SK-N-SH (cell line): ENCODE measurements around the gene DNAJC16. TPM values are rescaled to one million over a fixed set of nuclear protein-coding genes. Genes with fewer than 3 reads are reported as not detected.

Experiments used
- CTCF ChIA-PET: fragments of 300-600, 350-600 bp; formaldehyde crosslinking; extraction: SDS; loops from one replicate; lab custom pipeline; 2021; lab: Yijun Ruan, JAX
- POLR2A ChIA-PET: fragments of 350-600 bp; sonication (Branson Sonifier 250); formaldehyde crosslinking; extraction: SDS; loops from one replicate; lab custom pipeline; 2020; ENCODE audit warnings: antibody characterized with exemption, inconsistent platforms; lab: Yijun Ruan, JAX
- DNase-seq: peaks from one replicate; pipeline ENCODE4 v3.0.0; 2012
- H2AFZ ChIP-seq: fragments of 200-600 bp; sonication (generic); 2 replicates; pipeline ENCODE4 v1.8.1; 2016; ENCODE audit warnings: antibody characterized with exemption, mild to moderate bottlenecking, low read depth
- H3F3A ChIP-seq: fragments of 200-600 bp; sonication (generic); replicated peaks from 2 replicates; pipeline ENCODE3; 2016; ENCODE audit warnings: antibody characterized with exemption, mild to moderate bottlenecking; ENCODE audit not compliant: insufficient read depth
- H3K27ac ChIP-seq, 2 experiments: fragments of 200-500 bp in 1 of 2; fragments of 200-600 bp in 1 of 2; sonication (Bioruptor generic) in 1 of 2; sonication (generic), shearing (Covaris generic) in 1 of 2; 2 replicates each; pipeline versions ENCODE4 v1.5.1 to v1.6.1; 2014 to 2016; ENCODE audit warnings: low read depth in 2 of 2, inconsistent platforms in 1 of 2, low read length in 1 of 2, mild to moderate bottlenecking in 1 of 2, mixed read lengths in 1 of 2
- H3K27me3 ChIP-seq: fragments of 200-600 bp; sonication (generic), shearing (Covaris generic); 2 replicates; pipeline ENCODE4 v1.6.1; 2016; ENCODE audit warnings: mixed run types; ENCODE audit not compliant: insufficient read depth
- H3K36me3 ChIP-seq, 2 experiments: fragments of 200-500 bp in 1 of 2; fragments of 200-600 bp in 1 of 2; sonication (Bioruptor generic) in 1 of 2; sonication (generic) in 1 of 2; replicated peaks in 1 of 2; 2 replicates each; pipeline versions ENCODE3 to v1.5.1; 2014 to 2016; ENCODE audit warnings: low read length in 1 of 2, mild to moderate bottlenecking in 1 of 2; ENCODE audit not compliant: insufficient read depth in 2 of 2, control insufficient read depth in 1 of 2
- H3K4me1 ChIP-seq, 2 experiments: fragments of 200-500 bp in 1 of 2; fragments of 200-600 bp in 1 of 2; sonication (Bioruptor generic) in 1 of 2; sonication (generic), shearing (Covaris generic) in 1 of 2; 2 replicates each; pipeline versions ENCODE4 v1.5.1 to v1.6.1; 2014 to 2016; ENCODE audit warnings: low read depth in 1 of 2, low read length in 1 of 2, mixed run types in 1 of 2; ENCODE audit not compliant: insufficient read depth in 2 of 2, control insufficient read depth in 1 of 2
- H3K4me2 ChIP-seq: fragments of 200-600 bp; sonication (generic), shearing (Covaris generic); 2 replicates; pipeline ENCODE4 v1.6.1; 2017; ENCODE audit warnings: mixed run types
- H3K4me3 ChIP-seq, 2 experiments: fragments of 200-500 bp in 1 of 2; fragments of 200-600 bp in 1 of 2; sonication (Bioruptor generic) in 1 of 2; sonication (generic), shearing (Covaris generic) in 1 of 2; 2 replicates each; pipeline versions ENCODE4 v1.5.1 to v1.8.1; 2014 to 2016; ENCODE audit warnings: low read depth in 2 of 2, inconsistent platforms in 1 of 2, low read length in 1 of 2, mild to moderate bottlenecking in 1 of 2, mixed read lengths in 1 of 2, moderate library complexity in 1 of 2
- H3K79me2 ChIP-seq: fragments of 200-600 bp; sonication (generic); 2 replicates; pipeline ENCODE4 v1.8.1; 2017; ENCODE audit warnings: mild to moderate bottlenecking; ENCODE audit not compliant: insufficient read depth
- H3K9ac ChIP-seq: fragments of 200-600 bp; sonication (generic); 2 replicates; pipeline ENCODE4 v1.6.1; 2017; ENCODE audit warnings: mixed run types
- H3K9me2 ChIP-seq: fragments of 200-600 bp; sonication (generic); 2 replicates; pipeline ENCODE4 v1.6.1; 2017; ENCODE audit warnings: mixed run types
- H3K9me3 ChIP-seq: fragments of 200-600 bp; sonication (generic); 2 replicates; pipeline ENCODE4 v1.6.1; 2017; ENCODE audit warnings: mixed run types, mild to moderate bottlenecking, moderate library complexity
- H4K20me1 ChIP-seq: fragments of 200-600 bp; sonication (generic); 2 replicates; pipeline ENCODE4 v1.6.1; 2017; ENCODE audit warnings: mild to moderate bottlenecking, mixed run types; ENCODE audit not compliant: insufficient read depth
- CHD2 ChIP-seq: fragments of 150-350 bp; IDR thresholded peaks from 2 replicates; pipeline ENCODE4 v1.6.1; 2018; ENCODE audit warnings: low read length; ENCODE audit not compliant: partially characterized antibody
- ELF1 ChIP-seq: IDR thresholded peaks from 2 replicates; pipeline ENCODE4 v1.4.0; 2012
- EP300 ChIP-seq, 2 experiments: IDR thresholded peaks; 2 replicates each; pipeline versions ENCODE4 v1.4.0 to v1.6.1; 2012; ENCODE audit warnings: borderline replicate concordance in 1 of 2, low read depth in 1 of 2, low read length in 1 of 2
- FOSL2 ChIP-seq: IDR thresholded peaks from 2 replicates; pipeline ENCODE4 v1.4.0; 2012; ENCODE audit warnings: low read depth, mild to moderate bottlenecking, moderate library complexity, borderline replicate concordance
- FOXJ3 ChIP-seq: sonication (generic); formaldehyde crosslinking; IDR thresholded peaks from 2 replicates; pipeline ENCODE4 v1.5.1; 2020; ENCODE audit warnings: mild to moderate bottlenecking, missing genetic modification reagents
- GABPA ChIP-seq: IDR thresholded peaks from 2 replicates; pipeline ENCODE4 v1.4.0; 2012; ENCODE audit warnings: low read depth, mild to moderate bottlenecking
- GATA2 ChIP-seq: sonication (generic); formaldehyde crosslinking; IDR thresholded peaks from 2 replicates; pipeline ENCODE4 v1.5.0; 2020; ENCODE audit warnings: mild to moderate bottlenecking, missing genetic modification reagents
- JUND ChIP-seq: IDR thresholded peaks from 2 replicates; pipeline ENCODE4 v1.4.0; 2012
- MAX ChIP-seq: IDR thresholded peaks from 2 replicates; pipeline ENCODE4 v1.4.0; 2012; ENCODE audit warnings: low read depth
- MEF2A ChIP-seq: IDR thresholded peaks from 2 replicates; pipeline ENCODE4 v1.4.0; 2012; ENCODE audit warnings: low read depth, borderline replicate concordance
- MXI1 ChIP-seq: IDR thresholded peaks from 2 replicates; pipeline ENCODE4 v1.6.1; 2012; ENCODE audit warnings: mild to moderate bottlenecking, low read depth, low read length, improper control_type of control experiment
- NFIC ChIP-seq: IDR thresholded peaks from 2 replicates; pipeline ENCODE4 v1.4.0; 2012; ENCODE audit warnings: borderline replicate concordance
- NRF1 ChIP-seq: IDR thresholded peaks from 2 replicates; pipeline ENCODE4 v1.6.1; 2012; ENCODE audit warnings: low read depth, mild to moderate bottlenecking, low read length
- PBX3 ChIP-seq: IDR thresholded peaks from 2 replicates; pipeline ENCODE4; 2012
- POLR2AphosphoS5 ChIP-seq: IDR thresholded peaks from 2 replicates; pipeline ENCODE4 v1.6.1; 2012; ENCODE audit warnings: low read depth, low read length
- RAD21 ChIP-seq: IDR thresholded peaks from 2 replicates; pipeline ENCODE4 v1.6.1; 2012; ENCODE audit warnings: mild to moderate bottlenecking, low read length
- REST ChIP-seq: IDR thresholded peaks from 2 replicates; pipeline ENCODE4 v1.6.1; 2012; ENCODE audit warnings: mild to moderate bottlenecking, low read depth, low read length, moderate library complexity
- RFX5 ChIP-seq: IDR thresholded peaks from 2 replicates; pipeline ENCODE4 v1.6.1; 2012; ENCODE audit warnings: mild to moderate bottlenecking, improper control_type of control experiment, low read length
- RXRA ChIP-seq: IDR thresholded peaks from 2 replicates; pipeline ENCODE4 v1.4.0; 2012; ENCODE audit warnings: low read depth, mild to moderate bottlenecking, borderline replicate concordance
- TAF1 ChIP-seq: IDR thresholded peaks from 2 replicates; pipeline ENCODE4 v1.6.1; 2012; ENCODE audit warnings: low read depth, mild to moderate bottlenecking, low read length, moderate library complexity, borderline replicate concordance
- TEAD4 ChIP-seq: IDR thresholded peaks from 2 replicates; pipeline ENCODE4 v1.4.0; 2012; ENCODE audit warnings: mild to moderate bottlenecking, borderline replicate concordance; ENCODE audit not compliant: insufficient read depth
- USF1 ChIP-seq: IDR thresholded peaks from 2 replicates; pipeline ENCODE4 v1.4.0; 2012; ENCODE audit warnings: low read depth, borderline replicate concordance
- USF2 ChIP-seq: fragments of 150-350 bp; IDR thresholded peaks from 2 replicates; pipeline ENCODE4 v1.6.1; 2017; ENCODE audit warnings: antibody characterized with exemption, low read length, low read depth, borderline replicate concordance
- YY1 ChIP-seq: IDR thresholded peaks from 2 replicates; pipeline ENCODE4 v1.4.0; 2012; ENCODE audit warnings: low read depth, mild to moderate bottlenecking
- WGBS: methylation state at CpG from one replicate; pipeline ENCODE4 v1.1.6; 2017; ENCODE audit warnings: low lambda C conversion rate; 5-methylcytosine and 5-hydroxymethylcytosine counted together
- polyA plus RNA-seq, 3 experiments: library from polyadenylated mRNA; depleted of rRNA; stranded (reverse); fragments of >200 nt; gene quantifications; 2 replicates each; pipeline ENCODE4 v1.2.3, GENCODE V29; 2012

The DNAJC16 gene
- polyA plus RNA-seq, 1 of the 3 experiments (the other 2 are of a cell fraction), result 8.4 TPM

GRCh38 chr1:15603050-15603965 is 76.7 kb downstream of the DNAJC16 start:
- DNase-seq, result peak; percentile 97
- Histone ChIP-seq H3K9ac (peak overlapping the region; percentile 84), H4K20me1 (no peaks in the 10 kb centered on the region), H3F3A (peaks cover 3% of the 10 kb centered on the region), H3K36me3 (no peaks in the 10 kb centered on the region), H2AFZ (peak overlapping the region; percentile 97), H3K27ac (peak overlapping the region; percentile 75 to 85), H3K4me2 (peak overlapping the region; percentile 91), H3K4me1 (peaks cover 3 to 4% of the 10 kb centered on the region in 2 experiments; a peak in 2 of 4 replicates), H3K4me3 (peak overlapping the region; percentile 76 to 90), H3K9me2 (no peaks in the 10 kb centered on the region), H3K79me2 (no peaks in the 10 kb centered on the region; the same call in 1 of the 2 replicates), H3K27me3 (no peaks in the 10 kb centered on the region), H3K9me3 (no peaks in the 10 kb centered on the region)
- ChIA-PET CTCF (interaction anchor here (0.7 to 1.8 kb wide), 5 partner anchors 7 to 133 kb away, joined by 3 to 6 read pairs (median 5); partner anchors contain the start of gene SLC25A34), POLR2A (interaction anchor here (0.8 to 1.5 kb wide), 10 partner anchors 9 to 189 kb away, joined by 3 to 7 read pairs (median 3); partner anchors contain the start of gene DNAJC16)
- 3% methylated on average over 14 of the region's 56 CpGs for WGBS
- TF ChIP-seq JUND (no peak), GATA2 (no peak), GABPA (no peak), USF1 (peak; percentile 100), EP300 (IDR thresholded peaks at IDR 0.05; ENCODE audit: borderline replicate concordance in 1 of 2, low read depth in 1 of 2, low read length in 1 of 2) (no peak), NRF1 (no peak), TEAD4 (no peak), PBX3 (no peak), MAX (peak; percentile 99), YY1 (no peak), MEF2A (no peak), RFX5 (peak; percentile 88), REST (0 out of 2 replicates have a peak, but pooled peaks have one; percentile 13), FOSL2 (no peak), FOXJ3 (CRISPR knock-in tag) (no peak), RAD21 (no peak), NFIC (no peak), USF2 (peak; percentile 98), ELF1 (no peak), CHD2 (no peak), POLR2AphosphoS5 (peak; percentile 93), MXI1 (peak; percentile 73), TAF1 (peak; percentile 65; the same call in 1 of the 2 replicates), RXRA (no peak)
